GM12864 (cell line): ENCODE measurements around the gene SLC5A2.
"Not testable (repeated sequence)": the region's sequence is repeated elsewhere in the genome, so short reads cannot be mapped to it uniquely, and the experiment has no call there.

Source experiments
- DNase-seq: peaks from one replicate; pipeline ENCODE4 v3.0.0-alpha.2; 2011; ENCODE audit warnings: low read depth
- H3K4me3 ChIP-seq: 2 replicates; pipeline ENCODE4 v1.5.1; 2011; ENCODE audit warnings: mild to moderate bottlenecking, low read depth, low read length, control low read depth
- TF ChIP-seq, protein P1 (sequence below): IDR thresholded peaks from 2 replicates; pipeline ENCODE4 v1.5.1; 2011; ENCODE audit warnings: low read depth, mild to moderate bottlenecking, moderate library complexity, low read length, control low read depth, inconsistent platforms; ENCODE audit errors: missing control alignments

SLC5A2 gene

DNA sequence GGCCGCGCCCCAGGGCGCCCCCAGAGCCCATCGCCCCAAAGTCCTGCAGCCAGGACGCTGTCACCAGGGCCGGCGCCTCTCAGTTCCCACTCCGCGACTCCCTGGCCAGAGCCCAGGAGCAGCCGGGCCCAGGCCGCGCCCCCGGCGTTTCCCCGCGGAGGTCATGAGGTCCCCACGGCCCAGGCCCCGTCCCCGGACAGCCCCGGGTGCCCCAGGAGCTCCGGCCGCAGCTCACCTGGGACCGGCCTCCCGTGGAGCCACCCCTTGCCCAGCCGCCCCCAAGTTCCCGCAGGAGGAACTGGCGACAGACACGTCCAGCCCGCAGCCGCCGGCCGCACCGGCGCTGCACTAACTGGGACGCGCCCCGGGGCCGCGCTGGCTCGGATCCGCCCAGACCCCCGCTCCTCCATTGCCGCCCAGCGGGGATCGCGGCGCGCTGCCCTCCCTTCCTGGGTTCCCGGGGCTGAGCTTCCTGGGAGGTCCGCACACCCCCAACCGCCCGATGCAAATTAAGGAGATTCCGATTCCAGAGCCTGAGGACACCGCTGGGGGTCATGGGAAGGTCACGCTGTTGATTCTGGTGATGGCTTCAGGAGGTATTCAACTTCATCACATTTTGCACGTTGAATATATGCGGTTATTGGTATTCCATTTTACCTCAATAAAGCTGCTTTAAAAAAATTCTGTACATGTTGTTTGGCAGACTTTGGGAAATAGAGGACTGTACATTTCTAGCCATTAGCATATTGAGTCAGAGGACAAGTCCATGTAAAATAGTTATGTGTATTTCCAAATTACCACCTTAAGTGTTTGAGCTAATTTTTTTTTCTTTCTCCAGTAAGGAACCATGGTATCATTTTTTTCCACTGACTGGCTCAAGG lies 54.7 kb downstream of the SLC5A2 start:
- TF ChIP-seq, protein P1, sequence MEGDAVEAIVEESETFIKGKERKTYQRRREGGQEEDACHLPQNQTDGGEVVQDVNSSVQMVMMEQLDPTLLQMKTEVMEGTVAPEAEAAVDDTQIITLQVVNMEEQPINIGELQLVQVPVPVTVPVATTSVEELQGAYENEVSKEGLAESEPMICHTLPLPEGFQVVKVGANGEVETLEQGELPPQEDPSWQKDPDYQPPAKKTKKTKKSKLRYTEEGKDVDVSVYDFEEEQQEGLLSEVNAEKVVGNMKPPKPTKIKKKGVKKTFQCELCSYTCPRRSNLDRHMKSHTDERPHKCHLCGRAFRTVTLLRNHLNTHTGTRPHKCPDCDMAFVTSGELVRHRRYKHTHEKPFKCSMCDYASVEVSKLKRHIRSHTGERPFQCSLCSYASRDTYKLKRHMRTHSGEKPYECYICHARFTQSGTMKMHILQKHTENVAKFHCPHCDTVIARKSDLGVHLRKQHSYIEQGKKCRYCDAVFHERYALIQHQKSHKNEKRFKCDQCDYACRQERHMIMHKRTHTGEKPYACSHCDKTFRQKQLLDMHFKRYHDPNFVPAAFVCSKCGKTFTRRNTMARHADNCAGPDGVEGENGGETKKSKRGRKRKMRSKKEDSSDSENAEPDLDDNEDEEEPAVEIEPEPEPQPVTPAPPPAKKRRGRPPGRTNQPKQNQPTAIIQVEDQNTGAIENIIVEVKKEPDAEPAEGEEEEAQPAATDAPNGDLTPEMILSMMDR = no peak
- no peak for DNase-seq
- no peak overlapping the region for H3K4me3 ChIP-seq

DNA sequence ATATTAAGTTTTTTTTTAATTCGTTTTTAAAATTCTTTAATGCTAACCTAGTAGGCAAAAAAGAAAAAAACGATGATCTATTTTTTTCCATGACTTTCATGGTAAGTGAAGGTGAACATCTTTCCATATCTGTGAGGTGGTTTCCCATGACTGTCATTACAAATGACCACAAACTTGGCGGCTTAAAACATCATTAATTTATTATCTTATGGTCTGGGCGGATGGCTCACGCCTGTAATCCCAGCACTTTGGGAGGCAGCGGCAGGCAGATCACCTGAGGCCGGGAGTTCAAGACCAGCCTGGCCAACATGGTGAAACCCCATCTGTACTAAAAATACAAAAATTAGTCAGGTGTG lies 55.3 kb downstream of the SLC5A2 start:
- not testable (repeated sequence) for DNase-seq, H3K4me3 ChIP-seq

DNA sequence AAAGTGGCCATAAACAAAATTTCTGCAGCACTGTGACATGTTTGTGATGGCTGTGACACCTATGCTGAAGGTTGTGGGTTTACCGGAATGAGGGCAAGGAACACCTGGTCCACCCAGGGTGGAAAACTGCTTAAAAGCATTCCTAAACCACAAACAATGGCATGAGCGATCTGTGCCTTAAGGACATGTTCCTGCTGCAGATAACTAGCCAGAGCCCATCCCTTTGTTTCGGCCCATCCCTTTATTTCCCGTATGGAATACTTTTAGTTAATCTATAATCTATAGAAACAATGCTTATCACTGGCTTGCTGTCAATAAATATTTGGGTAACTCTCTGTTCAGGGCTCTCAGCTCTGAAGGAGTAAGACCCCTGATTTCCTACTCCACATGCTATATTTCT lies 56.8 kb downstream of the SLC5A2 start:
- DNase-seq, H3K4me3 ChIP-seq: not testable (repeated sequence)
